ENCODE results near the gene PDE9A.

PDE9A gene

DNA sequence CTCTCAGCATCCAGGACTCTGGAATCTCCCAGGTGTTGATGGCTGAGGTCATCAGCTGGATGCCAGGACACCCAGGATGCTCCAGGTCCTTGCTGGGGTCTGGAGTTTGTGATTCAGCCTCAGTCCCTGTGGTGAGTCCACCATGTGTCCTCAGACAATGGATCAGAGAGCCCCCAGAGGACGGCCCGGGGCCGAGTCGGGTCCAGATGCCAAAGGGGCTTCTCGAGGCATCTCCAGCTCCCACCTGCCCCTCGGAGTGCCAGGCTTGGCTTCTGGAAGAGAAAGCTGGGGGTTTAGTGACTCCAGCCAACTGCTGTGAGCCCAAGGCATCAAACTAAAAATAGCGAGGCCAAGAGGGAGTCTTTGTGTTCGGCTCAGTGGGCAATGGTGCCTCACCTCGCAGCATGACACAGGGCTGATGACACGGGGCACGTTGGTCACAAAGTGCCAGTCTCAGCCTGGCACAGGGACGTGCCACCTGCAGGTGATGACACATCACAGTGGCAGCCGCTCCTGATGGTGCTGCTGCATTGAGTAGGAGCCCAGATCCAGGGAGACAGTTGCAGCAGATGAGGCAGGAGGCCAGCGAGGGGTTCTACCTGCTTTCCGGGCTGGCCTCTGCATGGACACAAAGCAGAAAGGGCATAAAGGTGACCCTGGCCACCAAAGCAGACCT, 10.6 kb downstream of the PDE9A start:
- no peak for DNase-seq (ENCODE audit: low read depth in 1 of 2, low spot score in 1 of 2)
- TF ChIP-seq, protein P1, sequence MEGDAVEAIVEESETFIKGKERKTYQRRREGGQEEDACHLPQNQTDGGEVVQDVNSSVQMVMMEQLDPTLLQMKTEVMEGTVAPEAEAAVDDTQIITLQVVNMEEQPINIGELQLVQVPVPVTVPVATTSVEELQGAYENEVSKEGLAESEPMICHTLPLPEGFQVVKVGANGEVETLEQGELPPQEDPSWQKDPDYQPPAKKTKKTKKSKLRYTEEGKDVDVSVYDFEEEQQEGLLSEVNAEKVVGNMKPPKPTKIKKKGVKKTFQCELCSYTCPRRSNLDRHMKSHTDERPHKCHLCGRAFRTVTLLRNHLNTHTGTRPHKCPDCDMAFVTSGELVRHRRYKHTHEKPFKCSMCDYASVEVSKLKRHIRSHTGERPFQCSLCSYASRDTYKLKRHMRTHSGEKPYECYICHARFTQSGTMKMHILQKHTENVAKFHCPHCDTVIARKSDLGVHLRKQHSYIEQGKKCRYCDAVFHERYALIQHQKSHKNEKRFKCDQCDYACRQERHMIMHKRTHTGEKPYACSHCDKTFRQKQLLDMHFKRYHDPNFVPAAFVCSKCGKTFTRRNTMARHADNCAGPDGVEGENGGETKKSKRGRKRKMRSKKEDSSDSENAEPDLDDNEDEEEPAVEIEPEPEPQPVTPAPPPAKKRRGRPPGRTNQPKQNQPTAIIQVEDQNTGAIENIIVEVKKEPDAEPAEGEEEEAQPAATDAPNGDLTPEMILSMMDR (IDR thresholded peaks at IDR 0.05; ENCODE audit: insufficient read depth, low read length) = no peak
- no peak for TF ChIP-seq POLR2AphosphoS5 (IDR thresholded peaks at IDR 0.05; ENCODE audit: low read depth)
- TF ChIP-seq, protein P2, sequence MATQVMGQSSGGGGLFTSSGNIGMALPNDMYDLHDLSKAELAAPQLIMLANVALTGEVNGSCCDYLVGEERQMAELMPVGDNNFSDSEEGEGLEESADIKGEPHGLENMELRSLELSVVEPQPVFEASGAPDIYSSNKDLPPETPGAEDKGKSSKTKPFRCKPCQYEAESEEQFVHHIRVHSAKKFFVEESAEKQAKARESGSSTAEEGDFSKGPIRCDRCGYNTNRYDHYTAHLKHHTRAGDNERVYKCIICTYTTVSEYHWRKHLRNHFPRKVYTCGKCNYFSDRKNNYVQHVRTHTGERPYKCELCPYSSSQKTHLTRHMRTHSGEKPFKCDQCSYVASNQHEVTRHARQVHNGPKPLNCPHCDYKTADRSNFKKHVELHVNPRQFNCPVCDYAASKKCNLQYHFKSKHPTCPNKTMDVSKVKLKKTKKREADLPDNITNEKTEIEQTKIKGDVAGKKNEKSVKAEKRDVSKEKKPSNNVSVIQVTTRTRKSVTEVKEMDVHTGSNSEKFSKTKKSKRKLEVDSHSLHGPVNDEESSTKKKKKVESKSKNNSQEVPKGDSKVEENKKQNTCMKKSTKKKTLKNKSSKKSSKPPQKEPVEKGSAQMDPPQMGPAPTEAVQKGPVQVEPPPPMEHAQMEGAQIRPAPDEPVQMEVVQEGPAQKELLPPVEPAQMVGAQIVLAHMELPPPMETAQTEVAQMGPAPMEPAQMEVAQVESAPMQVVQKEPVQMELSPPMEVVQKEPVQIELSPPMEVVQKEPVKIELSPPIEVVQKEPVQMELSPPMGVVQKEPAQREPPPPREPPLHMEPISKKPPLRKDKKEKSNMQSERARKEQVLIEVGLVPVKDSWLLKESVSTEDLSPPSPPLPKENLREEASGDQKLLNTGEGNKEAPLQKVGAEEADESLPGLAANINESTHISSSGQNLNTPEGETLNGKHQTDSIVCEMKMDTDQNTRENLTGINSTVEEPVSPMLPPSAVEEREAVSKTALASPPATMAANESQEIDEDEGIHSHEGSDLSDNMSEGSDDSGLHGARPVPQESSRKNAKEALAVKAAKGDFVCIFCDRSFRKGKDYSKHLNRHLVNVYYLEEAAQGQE (IDR thresholded peaks at IDR 0.05; ENCODE audit: insufficient replicate concordance, low read depth) = no peak
- TF ChIP-seq GABPA (IDR thresholded peaks at IDR 0.05; ENCODE audit: low read depth) = no peak
- TF ChIP-seq SPI1 (IDR thresholded peaks at IDR 0.05; ENCODE audit: borderline replicate concordance, low read depth) = no peak
- H3K4me3 ChIP-seq (replicated peaks; ENCODE audit: insufficient read depth, low read length) = no peak overlapping the region
- H3K27ac ChIP-seq (replicated peaks) = no peak overlapping the region
- no peaks in the 10 kb centered on the region for H3K27me3 ChIP-seq (ENCODE audit: insufficient read depth, poor library complexity, severe bottlenecking)

DNA sequence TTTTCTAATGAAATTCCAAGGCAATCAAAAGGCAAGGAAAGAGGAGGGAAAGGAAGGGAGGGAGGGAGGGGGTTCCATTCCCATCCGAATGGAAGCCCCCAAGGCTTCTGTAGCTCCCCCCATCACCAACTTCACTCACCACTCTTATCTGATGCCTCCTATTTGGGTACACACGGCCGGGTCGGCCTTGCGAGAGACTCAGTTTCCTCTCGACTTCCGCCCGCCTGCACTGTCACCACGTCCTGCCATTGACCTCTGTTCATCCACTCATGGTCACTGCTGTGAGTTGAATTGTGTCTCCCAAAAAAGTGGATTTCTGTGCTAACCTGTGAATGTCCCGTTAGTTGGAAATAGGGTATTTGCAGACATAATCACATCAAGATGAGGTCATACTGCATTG, 11.2 kb downstream of the PDE9A start:
- no peaks in the 10 kb centered on the region for H3K27me3 ChIP-seq (ENCODE audit: insufficient read depth, poor library complexity, severe bottlenecking)
- TF ChIP-seq, protein P2 (IDR thresholded peaks at IDR 0.05; ENCODE audit: insufficient replicate concordance, low read depth) = no peak
- TF ChIP-seq, protein P1 (IDR thresholded peaks at IDR 0.05; ENCODE audit: insufficient read depth, low read length) = no peak
- TF ChIP-seq POLR2AphosphoS5 (IDR thresholded peaks at IDR 0.05; ENCODE audit: low read depth) (no peak), SPI1 (IDR thresholded peaks at IDR 0.05; ENCODE audit: borderline replicate concordance, low read depth) (no peak), GABPA (IDR thresholded peaks at IDR 0.05; ENCODE audit: low read depth) (no peak)
- no peak overlapping the region for H3K27ac ChIP-seq (replicated peaks)
- no peak for DNase-seq (ENCODE audit: low read depth in 1 of 2, low spot score in 1 of 2)
- no peak overlapping the region for H3K4me3 ChIP-seq (replicated peaks; ENCODE audit: insufficient read depth, low read length)

DNA sequence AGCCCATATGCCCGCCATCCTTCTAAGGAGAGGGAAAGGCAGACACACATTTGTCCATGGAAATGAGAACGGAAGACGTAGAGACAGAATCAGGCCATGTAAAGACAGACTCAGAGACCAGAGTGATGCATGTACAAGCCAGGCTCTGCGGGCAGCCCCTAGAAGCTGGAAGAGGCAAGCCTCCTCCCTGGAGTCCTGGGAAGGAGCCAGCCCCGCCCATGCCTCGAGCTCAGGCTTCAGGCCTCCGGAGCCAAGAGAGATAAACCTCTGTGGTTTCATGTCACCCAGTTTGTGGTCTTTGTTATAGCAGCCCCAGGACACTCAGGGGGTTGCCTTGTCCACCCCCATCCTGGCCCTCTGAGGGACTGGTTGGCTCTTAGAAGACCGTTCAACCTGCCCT, 11.6 kb downstream of the PDE9A start:
- TF ChIP-seq SPI1 (IDR thresholded peaks at IDR 0.05; ENCODE audit: borderline replicate concordance, low read depth) = no peak
- TF ChIP-seq, protein P1 (IDR thresholded peaks at IDR 0.05; ENCODE audit: insufficient read depth, low read length) = no peak
- no peak for DNase-seq (ENCODE audit: low read depth in 1 of 2, low spot score in 1 of 2)
- Histone ChIP-seq H3K4me3 (replicated peaks; ENCODE audit: insufficient read depth, low read length) (no peak overlapping the region), H3K27ac (replicated peaks) (no peak overlapping the region), H3K27me3 (ENCODE audit: insufficient read depth, poor library complexity, severe bottlenecking) (no peaks in the 10 kb centered on the region)

DNA sequence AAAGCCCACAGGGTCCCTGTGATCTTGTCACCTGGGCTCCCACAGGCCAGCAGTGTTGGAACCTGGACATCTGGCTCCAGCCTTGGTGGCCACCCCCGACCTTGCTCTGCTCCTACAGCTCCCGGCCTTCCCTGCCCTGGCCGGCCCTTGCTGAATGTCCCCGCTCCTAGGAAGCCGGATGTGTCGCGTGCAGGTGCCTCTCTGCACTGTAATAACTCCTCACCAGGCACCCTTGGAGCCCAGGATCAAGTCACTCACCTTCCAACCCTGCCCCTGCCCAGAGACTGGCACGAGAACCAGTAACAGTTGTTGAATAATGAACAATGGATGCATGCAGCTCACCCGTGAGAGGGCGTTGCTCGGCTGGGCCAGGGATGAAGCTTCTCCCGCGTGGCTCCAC, 12.1 kb downstream of the PDE9A start:
- Histone ChIP-seq H3K4me3 (replicated peaks; ENCODE audit: insufficient read depth, low read length) (no peak overlapping the region), H3K27ac (replicated peaks) (no peak overlapping the region), H3K27me3 (ENCODE audit: insufficient read depth, poor library complexity, severe bottlenecking) (peaks cover 2% of the 10 kb centered on the region)
- DNase-seq (ENCODE audit: low read depth in 1 of 2, low spot score in 1 of 2) = no peak
- TF ChIP-seq, protein P1 (IDR thresholded peaks at IDR 0.05; ENCODE audit: insufficient read depth, low read length) = no peak
- no peak for TF ChIP-seq SPI1 (IDR thresholded peaks at IDR 0.05; ENCODE audit: borderline replicate concordance, low read depth)
- no peak for TF ChIP-seq POLR2AphosphoS5 (IDR thresholded peaks at IDR 0.05; ENCODE audit: low read depth)
- no peak for TF ChIP-seq GABPA (IDR thresholded peaks at IDR 0.05; ENCODE audit: low read depth)
- TF ChIP-seq, protein P2 (IDR thresholded peaks at IDR 0.05; ENCODE audit: insufficient replicate concordance, low read depth) = no peak
